ENCODE data around the gene ZNF121. TPM values are rescaled to one million over a fixed set of nuclear protein-coding genes. Genes with fewer than 3 reads are reported as not detected.

ZNF121 gene
- total RNA-seq, 1 donor from 2014 or later: 22.7 TPM

DNA sequence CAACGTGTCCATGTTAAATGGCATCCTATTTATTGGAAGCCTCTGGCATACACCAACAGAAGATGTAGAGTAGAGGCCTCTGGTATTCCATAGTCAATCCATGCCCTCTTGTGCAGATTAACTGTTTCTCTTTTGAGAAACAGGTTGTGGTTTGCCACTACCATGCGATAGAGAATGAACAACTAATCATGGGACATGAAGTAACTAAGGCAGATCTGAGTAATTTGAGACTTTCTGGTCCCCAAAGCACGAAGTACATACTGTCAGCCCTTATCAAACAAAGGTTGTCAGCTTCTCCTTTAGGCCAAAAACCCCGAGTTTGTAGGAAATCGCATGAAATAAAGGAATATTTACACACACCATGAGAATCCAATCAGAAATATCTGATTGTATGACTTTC is 3.6 kb downstream of the ZNF121 start:
- no peak for DNase-seq (ENCODE audit: low spot score in 2 of 2)
- TF ChIP-seq, protein P1, sequence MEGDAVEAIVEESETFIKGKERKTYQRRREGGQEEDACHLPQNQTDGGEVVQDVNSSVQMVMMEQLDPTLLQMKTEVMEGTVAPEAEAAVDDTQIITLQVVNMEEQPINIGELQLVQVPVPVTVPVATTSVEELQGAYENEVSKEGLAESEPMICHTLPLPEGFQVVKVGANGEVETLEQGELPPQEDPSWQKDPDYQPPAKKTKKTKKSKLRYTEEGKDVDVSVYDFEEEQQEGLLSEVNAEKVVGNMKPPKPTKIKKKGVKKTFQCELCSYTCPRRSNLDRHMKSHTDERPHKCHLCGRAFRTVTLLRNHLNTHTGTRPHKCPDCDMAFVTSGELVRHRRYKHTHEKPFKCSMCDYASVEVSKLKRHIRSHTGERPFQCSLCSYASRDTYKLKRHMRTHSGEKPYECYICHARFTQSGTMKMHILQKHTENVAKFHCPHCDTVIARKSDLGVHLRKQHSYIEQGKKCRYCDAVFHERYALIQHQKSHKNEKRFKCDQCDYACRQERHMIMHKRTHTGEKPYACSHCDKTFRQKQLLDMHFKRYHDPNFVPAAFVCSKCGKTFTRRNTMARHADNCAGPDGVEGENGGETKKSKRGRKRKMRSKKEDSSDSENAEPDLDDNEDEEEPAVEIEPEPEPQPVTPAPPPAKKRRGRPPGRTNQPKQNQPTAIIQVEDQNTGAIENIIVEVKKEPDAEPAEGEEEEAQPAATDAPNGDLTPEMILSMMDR (IDR thresholded peaks at IDR 0.05): no peak
- H3K4me3 ChIP-seq: no peak overlapping the region
- H3K36me3 ChIP-seq: peaks cover 5 to 28% of the 10 kb centered on the region in 2 donors
- H3K4me1 ChIP-seq: peaks cover 0 to 9% of the 10 kb centered on the region in 2 donors
- no peaks in the 10 kb centered on the region for H3K27me3 ChIP-seq
- intact Hi-C loops (cut with DNase I): no loop called here
- H3K9me3 ChIP-seq: peaks cover 33 to 66% of the 10 kb centered on the region in 2 donors
- no peak overlapping the region for H3K27ac ChIP-seq

DNA sequence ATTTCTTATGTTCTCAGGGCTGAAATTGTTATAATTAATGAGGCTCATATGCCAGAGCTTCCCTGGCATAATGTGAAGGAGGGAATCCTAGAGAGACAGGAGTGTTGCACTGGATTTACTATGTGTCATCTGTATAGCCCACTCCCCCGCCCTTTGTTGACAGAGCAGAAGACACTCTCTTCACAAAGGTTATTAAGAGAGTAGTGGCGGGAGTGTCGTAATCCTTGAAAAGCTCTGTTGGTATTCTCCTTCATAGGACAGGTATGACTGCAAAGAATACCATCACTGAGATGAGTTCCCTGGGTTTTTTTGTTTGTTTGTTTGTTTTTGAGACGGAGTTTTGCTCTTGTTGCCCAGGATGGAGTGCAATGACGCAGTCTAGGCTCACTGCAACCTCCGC is 14.0 kb downstream of the ZNF121 start:
- no peak overlapping the region for H3K27ac ChIP-seq
- no peak overlapping the region for H3K4me3 ChIP-seq
- H3K36me3 ChIP-seq: peaks cover 60 to 78% of the 10 kb centered on the region in 2 donors
- TF ChIP-seq, protein P1 (IDR thresholded peaks at IDR 0.05): no peak
- H3K27me3 ChIP-seq: no peaks in the 10 kb centered on the region
- H3K9me3 ChIP-seq: peaks cover 98 to 100% of the 10 kb centered on the region in 2 donors
- H3K4me1 ChIP-seq: no peaks in the 10 kb centered on the region
- DNase-seq (ENCODE audit: low spot score in 2 of 2): no peak
- intact Hi-C loops (cut with DNase I): no loop called here

DNA sequence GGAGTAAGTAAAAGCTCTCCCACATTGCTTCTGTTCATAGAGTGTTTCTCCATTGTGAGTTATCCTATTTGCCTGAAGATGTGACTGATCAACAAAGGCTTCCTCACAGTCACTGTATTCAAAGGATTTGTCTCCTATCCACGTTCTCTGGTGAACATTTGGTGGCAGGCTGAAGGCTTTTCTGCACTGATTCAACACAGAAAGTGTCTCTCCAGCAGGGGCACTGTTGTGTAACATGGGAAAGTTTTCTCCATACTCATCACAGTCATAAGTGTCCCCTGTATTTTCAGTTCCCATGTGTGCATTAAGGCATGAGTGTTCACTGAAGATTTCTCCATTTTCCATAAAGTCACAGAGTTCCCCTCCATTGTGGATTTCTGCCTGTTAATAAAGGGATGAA is 17.6 kb downstream of the ZNF121 start:
- H3K9me3 ChIP-seq: peaks cover 100% of the 10 kb centered on the region in 2 donors
- no peaks in the 10 kb centered on the region for H3K4me1 ChIP-seq
- H3K27ac ChIP-seq: no peak overlapping the region
- TF ChIP-seq, protein P1 (IDR thresholded peaks at IDR 0.05): no peak
- intact Hi-C loops (cut with DNase I): no loop called here
- H3K27me3 ChIP-seq: no peaks in the 10 kb centered on the region
- peaks cover 87 to 96% of the 10 kb centered on the region in 2 donors for H3K36me3 ChIP-seq
- H3K4me3 ChIP-seq: no peak overlapping the region
- DNase-seq (ENCODE audit: low spot score in 2 of 2): no peak

DNA sequence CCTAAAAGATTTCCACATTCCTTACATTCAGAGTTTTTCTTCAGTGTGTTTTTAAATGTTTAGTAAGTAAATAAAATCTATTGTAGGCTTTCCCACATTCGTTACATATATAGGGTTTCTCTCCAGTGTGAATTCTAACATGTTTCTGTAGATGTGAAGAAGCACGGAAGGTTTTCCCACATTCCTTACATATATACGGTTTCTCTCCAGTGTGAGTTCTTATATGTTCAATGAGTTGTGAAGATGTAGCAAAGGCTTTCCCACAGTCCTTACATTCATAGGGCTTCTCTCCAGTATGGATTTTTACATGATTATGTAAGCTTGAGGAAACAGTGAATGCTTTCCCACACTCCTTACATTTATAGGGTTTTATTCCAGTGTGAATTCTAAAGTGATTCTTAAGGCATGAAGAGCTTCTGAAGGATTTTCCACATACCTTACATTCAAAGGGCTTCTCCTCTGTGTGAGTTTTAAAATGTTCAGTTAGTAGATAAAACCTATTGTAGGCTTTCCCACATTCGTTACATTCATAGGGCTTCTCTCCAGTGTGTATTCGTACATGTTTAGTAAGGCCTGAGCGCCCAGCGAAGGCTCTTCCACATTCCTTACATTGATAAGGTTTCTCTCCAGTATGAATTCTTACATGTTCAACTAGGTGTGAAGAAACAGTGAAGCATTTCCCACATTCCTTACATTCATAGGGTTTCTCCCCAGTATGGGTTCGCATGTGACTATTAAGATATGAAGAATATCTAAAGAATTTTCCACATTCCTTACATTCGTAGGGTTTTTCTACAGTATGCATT is 18.2 kb downstream of the ZNF121 start:
- no peak overlapping the region for H3K4me3 ChIP-seq
- peaks cover 91 to 96% of the 10 kb centered on the region in 2 donors for H3K36me3 ChIP-seq
- H3K27me3 ChIP-seq: no peaks in the 10 kb centered on the region
- no peaks in the 10 kb centered on the region for H3K4me1 ChIP-seq
- intact Hi-C loops (cut with DNase I): no loop called here
- DNase-seq (ENCODE audit: low spot score in 2 of 2): no peak
- H3K9me3 ChIP-seq: peaks cover 100% of the 10 kb centered on the region in 2 donors
- H3K27ac ChIP-seq: no peak overlapping the region
- TF ChIP-seq, protein P1 (IDR thresholded peaks at IDR 0.05): no peak

DNA sequence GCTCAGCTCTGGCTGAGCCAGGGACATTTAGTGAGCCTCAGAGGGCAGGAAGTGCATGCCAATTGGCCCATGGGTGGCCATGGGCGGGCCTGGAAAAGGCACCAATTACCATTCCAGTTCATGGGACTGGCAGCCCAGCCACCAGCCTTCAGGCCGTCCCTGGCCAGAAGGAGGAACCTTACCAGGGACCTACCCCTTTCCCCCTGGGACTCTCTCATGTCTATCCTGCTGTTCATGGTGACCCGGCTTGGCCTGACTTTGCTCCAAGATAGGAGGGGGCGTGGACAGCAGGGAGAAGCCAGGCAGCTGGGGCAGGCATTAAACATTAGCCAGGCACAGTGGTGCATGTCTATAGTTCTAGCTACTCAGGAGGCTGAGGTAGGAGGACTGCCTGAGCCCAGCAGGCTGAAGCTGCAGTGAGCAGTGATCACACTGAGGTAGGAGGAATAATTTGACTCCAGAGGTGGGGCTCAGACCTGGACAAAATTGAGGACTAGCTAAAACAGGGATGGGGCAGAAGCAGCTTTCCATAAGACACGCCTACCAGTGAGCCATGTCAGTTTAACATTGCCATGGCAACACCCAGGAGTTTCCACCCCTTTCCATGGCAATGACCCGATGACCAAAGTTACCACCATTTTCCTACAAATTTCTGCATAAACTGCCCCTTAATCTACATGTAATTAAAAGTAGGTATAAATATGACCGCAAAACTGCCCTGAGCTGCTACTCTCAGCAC is 31.6 kb downstream of the ZNF121 start:
- H3K27ac ChIP-seq: no peak overlapping the region
- no peak overlapping the region for H3K4me3 ChIP-seq
- H3K36me3 ChIP-seq: no peaks in the 10 kb centered on the region
- TF ChIP-seq, protein P1 (IDR thresholded peaks at IDR 0.05): no peak
- peaks cover 28 to 59% of the 10 kb centered on the region in 2 donors for H3K9me3 ChIP-seq
- intact Hi-C loops (cut with DNase I): no loop called here
- no peaks in the 10 kb centered on the region for H3K27me3 ChIP-seq
- DNase-seq (ENCODE audit: low spot score in 2 of 2): no peak
- no peaks in the 10 kb centered on the region for H3K4me1 ChIP-seq
